HCT116 (cell line): ENCODE results near the gene GDPD1. TPM values are rescaled to one million over a fixed set of nuclear protein-coding genes. Genes with fewer than 3 reads are reported as not detected.

Experiments
- ATAC-seq: fragments of 200-7000 bp; cut with Tn5 transposase; 2 replicates; pipeline ENCODE4 v1.9.1; 2020; ENCODE audit warnings: mild to moderate bottlenecking, moderate library complexity
- BruUV-seq: library from RNA; stranded (reverse); fragments of 400-500 nt; replicated peaks from 2 replicates; lab custom pipeline; 2021; lab: Mats Ljungman, UMichigan
- CTCF ChIA-PET: fragments of 300-600 bp; sonication (Branson Sonifier 250); formaldehyde crosslinking; loops from one replicate; lab custom pipeline; 2021; ENCODE audit warnings: antibody characterized with exemption; lab: Charles Lee
- POLR2A ChIA-PET: fragments of 300-600, 350-600 bp; sonication (Branson Sonifier 250); formaldehyde crosslinking; loops from one replicate; lab custom pipeline; 2021; ENCODE audit warnings: antibody characterized with exemption; lab: Charles Lee
- RAD21 ChIA-PET, 2 experiments: fragments of 300-600 bp; sonication (Branson Sonifier 250); formaldehyde crosslinking; loops; one replicate each; lab custom pipeline; 2023; ENCODE audit warnings: low total read pairs in 2 of 2; ENCODE audit not compliant: uncharacterized antibody in 2 of 2, unreplicated experiment in 2 of 2, low non-redundant PET in 1 of 2; lab: Charles Lee
- DNase-seq: peaks from one replicate; pipeline ENCODE4 v3.0.0-alpha.2; 2010; ENCODE audit warnings: low read depth, low spot score
- H2AFZ ChIP-seq: fragments of 200-600 bp; shearing (Covaris generic), sonication (generic); 2 replicates; pipeline ENCODE4 v1.6.1; 2017; ENCODE audit warnings: low read depth, mixed run types, mixed read lengths, antibody characterized with exemption, low read length; ENCODE audit not compliant: poor library complexity, severe bottlenecking
- H3K27ac ChIP-seq: 2 replicates; pipeline ENCODE4 v1.5.1; 2012; ENCODE audit warnings: low read depth, low read length
- H3K27me3 ChIP-seq: fragments of 200-600 bp; sonication (generic); 2 replicates; pipeline ENCODE4 v1.6.1; 2016; ENCODE audit warnings: mixed run types, low read length, mixed read lengths; ENCODE audit not compliant: insufficient read depth
- H3K36me3 ChIP-seq, 2 experiments: fragments of 200-500 bp in 1 of 2; fragments of 200-600 bp in 1 of 2; sonication (Bioruptor generic) in 1 of 2; sonication (generic) in 1 of 2; 2 replicates each; pipeline versions ENCODE4 v1.5.1 to v1.6.1; 2014 to 2016; ENCODE audit warnings: low read length in 2 of 2, inconsistent platforms in 1 of 2, mixed read lengths in 1 of 2, mixed run types in 1 of 2; ENCODE audit not compliant: insufficient read depth in 2 of 2, control insufficient read depth in 1 of 2
- H3K4me1 ChIP-seq, 2 experiments: fragments of 200-600 bp in 1 of 2; sonication (generic) in 1 of 2; 2 replicates each; pipeline versions ENCODE4 v1.5.1 to v1.6.1; 2012 to 2017; ENCODE audit warnings: low read length in 2 of 2, inconsistent platforms in 1 of 2, mild to moderate bottlenecking in 1 of 2, mixed read lengths in 1 of 2, mixed run types in 1 of 2, moderate library complexity in 1 of 2; ENCODE audit not compliant: insufficient read depth in 2 of 2, control insufficient read depth in 1 of 2
- H3K4me2 ChIP-seq: fragments of 200-600 bp; sonication (generic); 2 replicates; pipeline ENCODE4 v1.6.1; 2017; ENCODE audit warnings: mixed run types, low read length, mixed read lengths
- H3K4me3 ChIP-seq, 2 experiments: fragments of 200-600 bp in 1 of 2; sonication (generic) in 1 of 2; replicated peaks in 1 of 2; 2 replicates each; pipeline ENCODE4 v1.5.1; 2011 to 2016; ENCODE audit warnings: low read length in 2 of 2, control low read depth in 1 of 2, low read depth in 1 of 2, mild to moderate bottlenecking in 1 of 2, mixed read lengths in 1 of 2, mixed run types in 1 of 2
- H3K79me2 ChIP-seq: fragments of 200-600 bp; sonication (generic); 2 replicates; pipeline ENCODE4 v1.6.1; 2017; ENCODE audit warnings: mild to moderate bottlenecking, mixed run types, low read length, moderate library complexity, mixed read lengths; ENCODE audit not compliant: insufficient read depth
- H3K9ac ChIP-seq: fragments of 200-600 bp; sonication (generic); 2 replicates; pipeline ENCODE4 v1.6.1; 2016; ENCODE audit warnings: low read length, mixed read lengths
- H3K9me2 ChIP-seq: fragments of 200-600 bp; sonication (generic), shearing (Covaris generic); 2 replicates; pipeline ENCODE4 v1.6.1; 2017; ENCODE audit warnings: mixed run types, mild to moderate bottlenecking, moderate library complexity; ENCODE audit not compliant: insufficient read depth
- H3K9me3 ChIP-seq, 2 experiments: fragments of 200-500 bp in 1 of 2; fragments of 200-600 bp in 1 of 2; sonication (Bioruptor generic) in 1 of 2; sonication (generic) in 1 of 2; 2 replicates each; pipeline ENCODE4 v1.6.1; 2014 to 2017; ENCODE audit warnings: low read length in 2 of 2, mixed read lengths in 2 of 2, inconsistent platforms in 1 of 2, low read depth in 1 of 2, mild to moderate bottlenecking in 1 of 2, mixed run types in 1 of 2, moderate library complexity in 1 of 2; ENCODE audit not compliant: control insufficient read depth in 1 of 2, insufficient read depth in 1 of 2
- H4K20me1 ChIP-seq: fragments of 200-600 bp; sonication (generic), shearing (Covaris generic); 2 replicates; pipeline ENCODE4 v1.6.1; 2017; ENCODE audit warnings: mixed run types, mild to moderate bottlenecking, moderate library complexity; ENCODE audit not compliant: insufficient read depth
- CBX3 ChIP-seq: IDR thresholded peaks from 2 replicates; pipeline ENCODE4 v1.6.1; 2012; ENCODE audit warnings: low read depth
- ELF1 ChIP-seq: IDR thresholded peaks from 2 replicates; pipeline ENCODE4 v1.6.1; 2012; ENCODE audit warnings: low read depth, borderline replicate concordance
- EZH2 ChIP-seq: fragments of 200-600 bp; sonication (generic); IDR thresholded peaks from 2 replicates; pipeline ENCODE4 v1.6.1; 2017; ENCODE audit warnings: antibody characterized with exemption, mixed run types
- FOSL1 ChIP-seq: IDR thresholded peaks from 2 replicates; pipeline ENCODE4 v1.6.1; 2012; ENCODE audit warnings: low read depth
- MAX ChIP-seq: IDR thresholded peaks from 2 replicates; pipeline ENCODE4 v1.6.1; 2012
- POLR2A ChIP-seq: IDR thresholded peaks from 2 replicates; pipeline ENCODE4 v1.7.0; 2011; ENCODE audit warnings: borderline replicate concordance; ENCODE audit not compliant: insufficient read depth, insufficient read length; ENCODE audit errors: extremely low read depth
- RAD21 ChIP-seq: IDR thresholded peaks from 2 replicates; pipeline ENCODE4 v1.6.1; 2012; ENCODE audit warnings: low read depth, mild to moderate bottlenecking
- REST ChIP-seq: IDR thresholded peaks from 2 replicates; pipeline ENCODE4 v1.6.1; 2012; ENCODE audit warnings: low read depth
- SP1 ChIP-seq: IDR thresholded peaks from 2 replicates; pipeline ENCODE4 v1.6.1; 2012; ENCODE audit warnings: low read depth
- TCF7L2 ChIP-seq: IDR thresholded peaks from 2 replicates; pipeline ENCODE4 v1.7.0; 2011; ENCODE audit warnings: borderline replicate concordance, inconsistent platforms; ENCODE audit not compliant: insufficient read depth, insufficient read length; ENCODE audit errors: extremely low read depth
- ZBTB33 ChIP-seq: IDR thresholded peaks from 2 replicates; pipeline ENCODE4 v1.6.1; 2011; ENCODE audit warnings: mild to moderate bottlenecking, low read length, moderate library complexity; ENCODE audit not compliant: insufficient replicate concordance; ENCODE audit errors: extremely low read depth
- ZFX ChIP-seq: fragments of 450-650 bp; IDR thresholded peaks from 2 replicates; pipeline ENCODE4 v1.6.1; 2017
- ZNF274 ChIP-seq: fragments of 200-500 bp; sonication (Bioruptor generic); IDR thresholded peaks from 2 replicates; pipeline ENCODE4 v1.6.1; 2014; ENCODE audit warnings: mild to moderate bottlenecking, low read depth, low read length, inconsistent platforms
- intact Hi-C: fragments of 100-400 bp; cut with micrococcal nuclease; formaldehyde crosslinking; loops from 2 replicates; pipeline ENCODE4 v1.10.0; 2022
- total RNA-seq: library from RNA; stranded (reverse); gene quantifications from one replicate; pipeline ENCODE4 v1.2.1, GENCODE V29; 2021; ENCODE audit not compliant: unreplicated experiment

GDPD1 gene
- total RNA-seq, 1 experiment from 2014 or later = 13.7 TPM

- peaks cover 0 to 3% of the 10 kb centered on the region in 2 experiments; a peak in 1 of 4 replicates for H3K4me1 ChIP-seq
- H3K36me3 ChIP-seq = peaks cover 21 to 30% of the 10 kb centered on the region in 2 experiments
- intact Hi-C loops = no loop called here
These were observed 47.8 kb upstream of the GDPD1 start for GRCh38 chr17:59172436-59173004.

More at GRCh38 chr17:59172436-59173004, 47.8 kb upstream of the GDPD1 start:
- ATAC-seq = no peak
- Histone ChIP-seq H3K9me2 (no peaks in the 10 kb centered on the region), H3K27me3 (no peaks in the 10 kb centered on the region), H3K79me2 (peaks cover 22% of the 10 kb centered on the region), H3K4me2 (no peak overlapping the region), H3K9ac (no peak overlapping the region), H3K27ac (no peak overlapping the region), H4K20me1 (no peaks in the 10 kb centered on the region), H3K9me3 (no peaks in the 10 kb centered on the region), H2AFZ (no peak overlapping the region), H3K4me3 (no peak overlapping the region)
- no peak for TF ChIP-seq ELF1
- TF ChIP-seq ZNF274 = no peak
- no peak for TF ChIP-seq EZH2
- TF ChIP-seq TCF7L2 = no peak
- TF ChIP-seq POLR2A = no peak
- TF ChIP-seq CBX3 = no peak
- TF ChIP-seq ZFX = no peak
- TF ChIP-seq RAD21 = no peak
- TF ChIP-seq ZBTB33 = no peak
- TF ChIP-seq FOSL1 = no peak
- no peak for TF ChIP-seq MAX
- TF ChIP-seq REST = no peak
- no peak for TF ChIP-seq SP1
- RAD21 ChIA-PET = no interaction called here
- BruUV-seq = no TSS peak
- CTCF ChIA-PET = no interaction called here
- POLR2A ChIA-PET = no interaction called here
- no peak for DNase-seq
